Esophagus muscularis mucosa (tissue), 4 donors: Measurements from ENCODE around the gene ACSF2.

ENCODE experiments used
- EP300 ChIP-seq: sonication (generic); formaldehyde crosslinking; IDR thresholded peaks from one replicate; pipeline ENCODE4 v1.6.1; 2017; ENCODE audit warnings: antibody characterized with exemption
- POLR2A ChIP-seq: fragments of 450-650 bp; IDR thresholded peaks from one replicate; pipeline ENCODE4 v1.6.1; 2017; ENCODE audit warnings: antibody characterized with exemption, moderate library complexity, mild to moderate bottlenecking, low read depth
- POLR2AphosphoS5 ChIP-seq, 2 donors: sonication (generic); formaldehyde crosslinking; IDR thresholded peaks; one replicate each; pipeline ENCODE4 v1.6.1; 2017; ENCODE audit warnings: antibody characterized with exemption in 2 of 2
- TF ChIP-seq, protein P1 (sequence below), 3 experiments: fragments of 200-600 bp in 2 of 3; fragments of 450-650 bp in 1 of 3; sonication (generic) in 2 of 3; IDR thresholded peaks; one replicate each; pipeline ENCODE4 v1.5.1; 2017 to 2019; ENCODE audit warnings: antibody characterized with exemption in 3 of 3, mild to moderate bottlenecking in 2 of 3, moderate library complexity in 1 of 3

DNA sequence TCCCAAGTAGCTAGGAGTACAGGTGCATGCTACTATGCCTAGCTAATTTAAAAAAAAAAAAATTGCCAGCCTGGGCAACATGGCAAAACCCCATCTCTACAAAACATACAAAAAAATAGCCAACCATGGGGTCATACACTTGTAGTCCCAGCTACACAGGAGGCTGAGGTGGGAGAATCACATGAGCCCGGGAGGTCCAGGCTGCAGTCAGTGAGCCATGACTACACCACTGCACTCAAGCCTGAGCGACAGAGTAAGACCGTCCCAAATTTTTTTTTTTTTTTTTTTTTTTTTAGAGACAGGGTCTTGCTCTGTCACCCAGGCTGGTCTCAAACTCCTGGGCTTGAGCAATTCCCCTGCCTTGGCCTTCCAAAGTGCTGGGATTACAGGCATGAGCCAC, 27.9 kb downstream of the ACSF2 start:
- TF ChIP-seq POLR2AphosphoS5 (IDR thresholded peaks at IDR 0.05): no peak
- TF ChIP-seq, protein P1, sequence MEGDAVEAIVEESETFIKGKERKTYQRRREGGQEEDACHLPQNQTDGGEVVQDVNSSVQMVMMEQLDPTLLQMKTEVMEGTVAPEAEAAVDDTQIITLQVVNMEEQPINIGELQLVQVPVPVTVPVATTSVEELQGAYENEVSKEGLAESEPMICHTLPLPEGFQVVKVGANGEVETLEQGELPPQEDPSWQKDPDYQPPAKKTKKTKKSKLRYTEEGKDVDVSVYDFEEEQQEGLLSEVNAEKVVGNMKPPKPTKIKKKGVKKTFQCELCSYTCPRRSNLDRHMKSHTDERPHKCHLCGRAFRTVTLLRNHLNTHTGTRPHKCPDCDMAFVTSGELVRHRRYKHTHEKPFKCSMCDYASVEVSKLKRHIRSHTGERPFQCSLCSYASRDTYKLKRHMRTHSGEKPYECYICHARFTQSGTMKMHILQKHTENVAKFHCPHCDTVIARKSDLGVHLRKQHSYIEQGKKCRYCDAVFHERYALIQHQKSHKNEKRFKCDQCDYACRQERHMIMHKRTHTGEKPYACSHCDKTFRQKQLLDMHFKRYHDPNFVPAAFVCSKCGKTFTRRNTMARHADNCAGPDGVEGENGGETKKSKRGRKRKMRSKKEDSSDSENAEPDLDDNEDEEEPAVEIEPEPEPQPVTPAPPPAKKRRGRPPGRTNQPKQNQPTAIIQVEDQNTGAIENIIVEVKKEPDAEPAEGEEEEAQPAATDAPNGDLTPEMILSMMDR (IDR thresholded peaks at IDR 0.05): no peak
- TF ChIP-seq POLR2A: no peak
- TF ChIP-seq EP300: no peak
